IPS DF 4.7 (cell line): ENCODE measurements around the gene COX10.
"Not testable (repeated sequence)": the region's sequence is repeated elsewhere in the genome, so short reads cannot be mapped to it uniquely, and the experiment has no call there.

Experiments
- DNase-seq: peaks from one replicate; pipeline ENCODE4 v3.0.0-alpha.2; 2013; ENCODE audit warnings: low spot score; ENCODE audit errors: extremely low read depth

COX10 gene

DNA sequence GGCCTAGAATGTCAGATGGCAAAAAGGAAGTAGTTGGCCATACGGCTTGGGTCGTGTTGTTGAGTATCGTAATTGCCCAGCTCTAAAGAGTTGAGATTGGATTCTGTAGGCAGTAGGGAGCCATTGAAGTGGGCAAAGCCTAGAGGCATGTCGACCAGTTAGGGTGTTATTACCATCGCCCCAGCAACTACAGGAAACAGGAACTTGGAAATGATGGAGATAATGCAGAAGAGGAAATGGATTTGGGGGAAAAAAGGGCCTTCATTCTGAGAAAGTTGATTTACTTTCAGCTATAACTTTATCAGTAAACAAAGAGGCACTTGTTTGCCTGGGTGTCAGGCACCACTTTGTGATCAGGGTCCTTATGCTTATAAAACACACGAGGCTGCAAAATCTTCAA lies 52.6 kb downstream of the COX10 start:
- no peak for DNase-seq

DNA sequence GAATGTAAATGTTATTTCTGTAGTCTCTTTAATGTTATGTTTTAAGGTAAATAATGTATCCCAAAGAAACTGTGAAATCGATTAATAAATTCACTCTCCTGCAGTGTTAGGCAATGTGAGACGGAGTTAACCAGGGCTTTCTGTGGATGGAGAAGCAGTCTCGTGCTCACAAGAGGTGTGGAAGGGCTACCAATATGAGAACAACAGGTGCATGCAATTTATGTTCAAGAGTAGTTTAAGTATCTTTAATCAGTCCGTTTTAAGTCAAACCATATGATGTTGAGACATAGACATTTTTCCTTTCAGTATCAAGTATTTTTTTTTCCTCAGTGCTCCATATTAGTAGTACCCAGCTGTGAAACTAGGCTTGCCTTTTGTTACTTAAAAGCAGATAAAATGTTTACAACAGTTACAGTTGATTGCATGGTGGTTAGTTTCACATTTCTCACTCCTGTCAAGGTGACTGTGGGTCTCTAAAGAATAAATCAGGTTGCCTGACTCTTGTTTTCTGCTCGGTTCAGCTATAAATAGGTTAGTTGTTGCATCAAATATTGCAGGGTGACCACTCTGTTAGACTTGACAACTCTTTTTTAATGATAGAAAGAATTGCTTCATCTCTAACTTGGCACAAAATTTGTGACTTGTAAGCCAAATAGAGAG lies 54.4 kb downstream of the COX10 start:
- no peak for DNase-seq

DNA sequence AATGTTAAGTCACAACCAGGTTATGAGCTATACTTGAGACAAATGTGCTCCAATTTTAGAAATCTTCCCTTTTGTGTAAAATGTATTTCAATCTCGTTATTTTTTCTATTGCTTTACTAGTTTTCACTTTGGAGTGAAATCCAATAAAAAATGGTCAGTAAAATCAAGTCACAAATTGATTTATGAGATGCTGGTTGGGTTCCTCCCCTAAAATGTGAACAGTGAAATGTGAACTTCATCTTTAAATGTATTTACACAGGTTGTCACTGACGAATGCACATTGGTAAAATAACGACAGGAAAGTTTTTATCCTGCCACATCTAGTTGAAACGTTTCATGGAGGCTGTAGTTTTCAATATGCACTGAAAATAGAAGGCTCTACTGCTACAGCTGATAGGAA lies 55.5 kb downstream of the COX10 start:
- no peak for DNase-seq

DNA sequence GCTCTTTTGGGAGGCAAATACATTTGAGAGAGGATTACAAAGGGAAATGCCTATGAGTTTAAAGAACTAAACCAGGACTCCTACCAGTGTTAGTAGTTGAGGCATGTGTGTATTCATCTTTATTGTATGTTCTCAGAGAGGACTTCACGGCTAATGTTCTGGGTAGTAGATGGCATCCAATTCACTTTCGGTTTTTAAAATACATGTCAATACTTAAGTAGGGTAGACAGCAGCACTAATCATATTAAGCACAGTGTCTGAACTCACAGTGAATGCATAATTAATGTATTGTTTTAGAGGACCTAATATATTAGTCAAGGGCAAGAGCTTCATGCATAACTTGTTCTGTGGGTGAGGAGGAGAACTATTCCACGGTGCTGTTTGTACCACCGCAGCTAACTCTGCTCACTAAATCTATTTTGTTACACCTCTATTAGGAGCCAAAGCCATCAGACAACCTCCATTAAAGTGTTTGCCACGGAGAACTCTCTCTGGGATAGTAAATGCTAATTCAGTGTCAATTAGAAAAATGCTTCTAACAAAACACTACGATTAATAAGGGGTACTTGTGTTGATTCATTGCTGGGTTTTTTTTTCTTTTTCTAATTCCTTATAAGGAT lies 56.3 kb downstream of the COX10 start:
- DNase-seq, result no peak

DNA sequence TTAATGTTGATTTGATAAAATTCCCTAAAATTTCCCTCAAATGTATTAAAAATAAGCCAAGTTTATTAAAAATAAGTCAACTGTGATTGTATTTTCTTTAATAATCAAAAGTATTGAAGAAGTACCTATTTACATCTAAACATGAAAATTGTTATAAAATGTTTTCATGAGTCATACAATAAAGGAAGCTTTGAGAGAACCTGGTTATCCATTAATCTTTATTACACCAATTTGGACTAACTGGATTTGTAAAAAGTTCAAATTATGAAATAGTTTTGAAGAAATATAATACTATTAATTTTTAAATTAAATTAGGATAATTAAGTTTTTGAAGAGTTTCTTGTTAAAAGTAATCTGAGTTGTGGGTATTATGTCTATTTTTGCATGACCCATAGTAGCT lies 63.8 kb downstream of the COX10 start:
- no peak for DNase-seq

DNA sequence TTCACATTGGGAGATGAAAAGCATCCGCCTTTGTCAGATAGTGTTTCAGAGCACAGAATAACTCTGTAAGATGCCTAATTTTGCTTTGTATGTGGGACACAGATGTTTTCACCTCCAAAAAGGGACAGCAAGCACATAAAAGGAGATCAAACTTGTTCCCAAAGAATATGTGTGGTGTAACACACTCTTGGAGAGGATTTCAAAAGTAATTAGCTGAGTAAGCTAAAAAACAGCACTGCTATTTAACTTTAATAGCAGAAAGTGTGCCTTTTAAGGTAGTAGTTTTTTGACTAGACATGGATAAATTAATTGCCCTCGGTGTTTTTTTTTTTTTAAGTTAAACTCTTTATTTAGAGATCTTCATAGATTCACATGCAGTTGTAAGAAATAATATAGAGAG lies 65.2 kb downstream of the COX10 start:
- DNase-seq, result no peak

DNA sequence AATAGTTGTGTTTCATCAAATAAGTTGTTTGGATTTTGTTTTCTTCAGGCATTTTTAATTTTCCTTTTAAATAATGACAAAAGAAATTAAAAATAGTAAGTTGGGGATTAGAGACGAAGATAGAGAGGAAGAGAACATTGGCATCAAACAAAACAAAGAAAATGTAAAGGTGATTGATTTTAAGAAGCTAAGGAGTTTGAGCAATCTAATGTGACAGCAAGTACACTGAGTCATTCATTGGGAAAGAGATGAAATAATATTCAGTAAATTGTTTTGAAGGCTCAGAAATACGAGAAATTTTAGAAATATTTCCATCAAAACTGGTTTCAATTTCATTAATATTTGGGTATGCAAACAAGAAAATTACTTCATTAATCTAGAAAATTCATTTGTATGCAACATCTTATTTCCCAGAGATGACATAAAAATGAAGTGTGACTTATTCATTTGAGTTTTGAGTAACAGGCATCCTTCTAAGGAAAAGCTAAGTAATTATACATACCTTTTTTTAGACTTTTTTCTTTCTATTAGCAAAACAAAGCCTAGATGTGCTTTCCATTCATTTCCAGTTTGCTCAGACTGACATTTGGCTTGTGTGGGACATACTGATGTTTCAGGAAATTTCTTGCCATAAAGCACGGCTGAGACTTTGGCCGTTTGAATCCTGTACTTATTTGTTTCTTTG lies 66.7 kb downstream of the COX10 start:
- DNase-seq, result no peak

DNA sequence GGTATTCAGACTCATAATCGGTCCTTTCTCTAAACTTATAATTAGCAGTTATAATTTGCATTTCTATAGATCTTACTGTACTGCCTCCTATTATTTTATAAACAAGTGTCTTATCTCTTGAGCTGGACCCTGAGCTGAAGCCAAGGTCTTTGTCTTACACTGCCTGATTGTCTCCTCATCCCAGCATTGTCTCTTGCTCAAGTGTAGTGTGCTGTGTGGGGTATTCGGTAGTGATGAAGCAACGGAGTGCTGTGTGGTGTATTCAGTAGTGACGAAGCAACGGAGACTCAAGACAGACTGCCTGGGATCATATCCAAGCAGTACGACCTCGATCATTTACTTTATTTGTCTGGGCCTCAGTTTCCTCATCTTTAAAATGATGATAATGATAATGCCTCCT lies 69.3 kb downstream of the COX10 start:
- DNase-seq, result no peak

DNA sequence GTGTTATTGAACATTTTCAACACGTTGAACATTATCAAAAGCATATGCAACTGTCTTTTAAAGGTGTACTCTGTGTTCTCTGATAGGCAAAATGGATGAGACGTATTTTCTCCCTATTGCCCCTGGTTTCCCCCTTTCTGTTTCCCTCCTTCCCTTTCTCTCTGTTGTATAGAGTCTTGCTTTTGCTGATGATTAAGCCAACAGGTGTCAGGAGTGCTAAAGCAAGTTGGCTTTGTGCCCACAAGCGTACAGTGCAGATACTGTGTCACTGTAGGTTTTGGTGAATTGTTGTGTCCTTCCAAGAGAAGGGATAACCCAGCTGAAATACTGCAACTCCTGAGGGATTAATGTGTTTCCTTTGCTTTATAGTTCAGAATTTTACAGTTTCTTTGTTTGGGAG lies 74.4 kb downstream of the COX10 start:
- no peak for DNase-seq

DNA sequence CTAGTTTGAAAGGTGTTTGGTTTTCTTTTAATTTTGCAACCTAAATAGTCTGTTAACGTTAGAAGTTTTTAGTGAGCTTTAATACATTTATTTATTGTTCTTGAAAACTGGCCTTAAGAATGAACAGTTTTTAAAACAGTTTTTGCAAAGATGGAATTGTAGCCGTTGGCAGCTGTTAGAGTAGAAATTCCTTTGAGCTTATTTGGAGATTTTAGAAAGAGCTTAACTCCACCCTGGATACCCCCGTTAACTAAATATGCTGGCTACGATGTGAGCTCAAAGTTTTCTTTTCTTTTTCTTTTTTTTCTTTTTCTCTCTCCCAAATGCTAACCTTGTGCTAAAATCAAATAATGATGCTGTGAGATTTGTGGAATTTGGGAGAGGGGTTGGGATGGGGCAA lies 75.2 kb downstream of the COX10 start:
- no peak for DNase-seq

DNA sequence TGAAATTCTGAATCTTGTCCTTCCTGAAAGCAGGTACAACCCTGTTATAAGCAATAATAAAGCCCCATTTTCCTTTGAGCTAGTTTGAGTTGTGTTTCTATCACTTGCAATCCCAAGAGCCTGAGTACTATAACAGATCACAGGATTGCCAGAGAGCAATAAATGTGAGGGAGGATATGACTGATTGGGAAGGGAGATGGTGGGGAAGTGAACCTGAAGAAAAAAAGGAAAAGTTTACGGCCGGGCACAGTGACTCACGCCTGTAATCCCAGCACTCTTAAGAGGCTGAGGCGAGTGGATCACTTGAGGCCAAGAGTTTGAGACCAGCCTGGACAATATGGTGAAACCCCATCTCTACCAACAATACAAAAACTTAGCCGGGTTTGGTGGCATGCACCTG lies 80.4 kb downstream of the COX10 start:
- no peak for DNase-seq

DNA sequence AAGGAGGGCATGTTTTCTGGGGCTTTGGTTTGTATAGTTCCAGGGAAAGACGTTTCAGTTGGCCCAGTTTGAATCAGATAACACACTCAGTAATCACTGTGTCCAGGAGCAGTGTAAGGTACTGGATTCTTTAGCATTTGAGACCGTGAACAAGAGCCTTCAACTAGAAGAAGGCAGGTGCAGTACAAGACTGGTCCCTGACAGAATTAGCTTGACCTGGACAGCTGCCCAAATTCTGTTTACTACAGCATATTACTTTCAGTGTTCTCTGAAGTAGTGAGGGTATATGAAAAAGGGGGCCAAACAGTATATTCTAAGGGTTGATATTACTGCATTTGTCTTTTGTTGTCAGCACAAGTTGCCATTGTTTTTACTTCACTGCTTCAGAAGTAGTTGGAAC lies 81.3 kb downstream of the COX10 start:
- DNase-seq, result no peak

DNA sequence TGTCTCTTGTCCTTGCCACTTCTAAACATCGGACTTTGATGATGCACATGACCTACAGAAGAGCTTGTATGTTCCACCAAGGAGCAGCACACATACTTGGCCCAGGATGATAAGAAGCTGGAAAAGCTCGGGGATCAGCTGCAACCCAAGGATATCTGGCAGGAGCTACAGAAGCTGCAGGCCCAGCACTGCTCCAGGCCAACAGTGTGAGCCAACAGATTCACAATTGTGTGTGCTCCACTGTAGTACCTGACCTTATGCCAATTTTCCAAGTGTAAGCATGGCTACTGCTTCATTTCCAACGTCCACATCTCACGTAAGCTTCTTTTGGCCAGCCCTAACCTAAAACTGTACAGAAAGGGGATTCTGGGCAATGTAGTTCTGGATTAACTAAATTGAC lies 83.4 kb downstream of the COX10 start:
- DNase-seq, result no peak

DNA sequence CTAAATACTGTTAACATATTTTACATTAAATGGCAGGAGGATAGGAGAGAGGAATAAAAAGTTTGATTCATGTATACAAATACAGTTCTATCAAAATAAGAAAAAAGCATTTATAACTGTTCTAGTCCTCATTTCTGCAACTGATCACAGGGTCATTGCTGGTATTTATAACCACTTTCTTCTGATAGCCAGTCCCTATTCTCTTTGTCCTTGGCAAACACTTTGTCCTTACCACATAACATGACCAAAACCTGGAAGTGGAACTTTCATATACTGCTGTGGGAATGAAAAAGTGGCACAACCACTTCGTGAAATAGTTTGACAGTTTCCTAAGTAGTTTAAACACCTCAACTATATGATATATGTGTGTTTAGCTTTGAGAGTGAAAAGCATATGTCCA lies 84.1 kb downstream of the COX10 start:
- no peak for DNase-seq

DNA sequence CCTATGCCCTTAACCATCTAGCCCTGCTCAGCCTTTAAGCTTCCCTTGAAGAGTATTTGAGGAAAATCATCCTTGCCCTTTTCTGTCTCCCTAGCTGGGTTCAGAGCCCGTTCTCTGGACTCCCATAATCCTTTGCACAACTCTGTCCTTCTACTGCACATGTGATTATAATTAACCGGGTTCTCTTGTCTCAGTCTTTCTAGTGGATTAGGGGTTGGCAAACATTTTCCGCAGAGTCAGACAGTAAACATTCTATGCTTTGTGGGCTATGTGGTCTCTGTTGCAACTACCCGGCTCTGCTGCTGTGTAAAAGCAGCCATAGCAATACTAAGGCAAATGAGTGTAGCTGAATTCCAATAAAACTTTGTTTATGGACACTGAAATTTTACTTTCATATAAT lies 87.4 kb downstream of the COX10 start:
- no peak for DNase-seq

DNA sequence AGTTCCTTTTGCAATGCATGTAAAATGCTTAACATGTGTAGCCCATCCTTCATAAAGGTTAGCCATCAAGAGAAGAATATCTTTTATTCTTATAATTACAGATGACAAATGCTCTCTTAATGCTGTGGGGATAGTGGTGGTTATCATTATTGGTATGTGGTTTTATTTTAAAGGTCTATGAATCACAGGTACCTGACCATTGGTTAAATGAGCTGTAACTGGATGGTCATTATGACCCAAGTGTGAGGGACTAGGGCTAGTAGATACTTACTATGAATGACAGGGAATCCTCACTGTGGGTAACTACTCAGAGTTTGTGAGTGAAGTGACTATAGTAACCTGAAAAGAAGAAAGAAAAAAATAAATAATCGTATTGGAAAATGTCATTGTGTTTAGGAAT lies 88.5 kb downstream of the COX10 start:
- no peak for DNase-seq

DNA sequence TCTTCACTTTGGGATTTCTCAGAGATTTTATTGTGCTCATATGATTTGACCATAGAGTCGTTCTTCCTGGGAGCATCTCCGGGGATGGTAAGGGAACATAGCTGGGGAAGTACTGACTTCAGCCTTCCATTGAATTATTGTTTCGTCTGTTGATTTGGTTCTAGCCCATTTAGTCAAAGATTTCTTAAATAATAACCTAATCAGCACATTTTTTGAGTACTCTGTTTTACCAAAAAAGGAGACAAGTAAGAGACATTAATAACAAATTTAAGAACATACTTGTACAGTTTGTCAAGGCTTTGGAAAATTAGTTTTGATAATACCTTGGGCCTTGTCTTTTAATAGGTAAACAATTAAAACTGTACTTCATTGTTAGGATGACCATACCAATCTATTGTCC lies 89.4 kb downstream of the COX10 start:
- no peak for DNase-seq

DNA sequence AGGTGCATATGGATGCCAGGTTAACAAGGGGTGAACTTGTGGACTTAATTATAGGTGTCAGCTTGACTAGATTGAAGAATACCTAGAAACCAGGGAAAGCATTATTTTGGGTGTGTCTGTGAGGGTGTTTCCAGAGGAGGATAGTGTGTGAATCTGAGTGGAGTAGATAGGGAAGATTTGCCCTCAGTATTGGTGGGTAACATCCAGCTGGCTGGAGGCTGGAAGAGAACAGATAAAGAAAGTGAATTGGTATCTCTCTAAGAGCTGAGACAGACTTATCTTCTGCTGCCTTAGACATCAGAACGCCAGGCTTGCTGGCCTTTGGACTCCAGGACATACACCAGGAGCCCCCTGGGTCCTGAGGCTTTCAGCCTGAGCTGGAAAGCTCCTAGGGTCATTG lies 92.1 kb downstream of the COX10 start:
- DNase-seq, result no peak

DNA sequence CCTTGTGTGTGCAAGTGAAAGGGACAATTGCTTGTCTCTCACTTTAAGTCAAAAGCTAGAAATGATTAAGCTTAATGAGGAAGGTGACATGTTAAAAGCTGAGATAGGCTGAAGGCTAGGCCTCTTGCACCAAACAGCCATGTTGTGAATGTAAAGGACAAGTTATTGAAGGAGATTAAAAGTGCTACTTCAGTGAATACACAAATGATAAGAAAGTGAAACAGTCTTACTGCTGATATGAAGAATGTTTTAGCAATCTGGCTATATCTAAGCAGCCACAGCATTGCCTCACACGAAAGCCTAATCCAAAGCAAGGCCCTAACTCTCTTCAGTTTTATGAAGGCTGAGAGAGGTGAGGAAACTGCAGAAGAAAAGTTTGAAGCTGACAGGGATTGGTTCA lies 96.3 kb downstream of the COX10 start:
- no peak for DNase-seq

DNA sequence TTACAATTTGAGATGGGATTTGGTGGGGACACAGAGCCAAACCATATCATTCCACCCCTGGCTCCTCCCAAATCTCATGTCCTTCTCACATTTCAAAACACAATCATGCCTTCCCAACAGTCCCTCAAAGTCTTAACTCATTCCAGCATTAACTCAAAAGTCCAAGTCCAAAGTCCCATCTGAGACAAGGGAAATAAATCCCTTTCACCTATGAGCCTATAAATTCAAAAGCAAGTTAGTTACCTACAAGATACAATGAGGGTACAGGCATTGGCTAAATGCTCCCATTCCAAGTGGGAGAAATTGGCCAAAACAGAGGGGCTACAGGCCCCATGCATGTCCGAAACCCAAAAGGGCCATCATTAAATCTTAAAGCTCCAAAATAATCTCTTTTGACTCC lies 98.5 kb downstream of the COX10 start:
- DNase-seq, result not testable (repeated sequence)

DNA sequence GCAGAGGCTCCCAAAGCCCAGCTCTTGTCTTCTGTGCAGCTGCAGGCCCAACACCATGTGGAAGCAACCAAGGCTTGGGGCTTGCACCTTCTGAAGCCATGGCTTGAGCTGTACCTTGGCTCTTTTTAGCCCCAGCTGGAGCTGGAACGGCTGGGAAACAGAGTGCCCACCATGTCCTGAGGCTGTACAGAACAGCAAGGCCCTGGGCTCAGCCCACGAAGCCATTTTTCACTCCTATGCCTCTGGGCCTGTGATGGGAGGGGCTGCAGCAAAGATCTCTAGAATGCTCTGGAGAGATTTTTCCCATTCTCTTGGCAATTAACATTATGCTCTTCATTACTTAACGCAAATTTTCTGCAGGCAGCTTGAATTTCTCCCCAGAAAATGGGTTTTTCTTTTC lies 99.3 kb downstream of the COX10 start:
- DNase-seq, result no peak

DNA sequence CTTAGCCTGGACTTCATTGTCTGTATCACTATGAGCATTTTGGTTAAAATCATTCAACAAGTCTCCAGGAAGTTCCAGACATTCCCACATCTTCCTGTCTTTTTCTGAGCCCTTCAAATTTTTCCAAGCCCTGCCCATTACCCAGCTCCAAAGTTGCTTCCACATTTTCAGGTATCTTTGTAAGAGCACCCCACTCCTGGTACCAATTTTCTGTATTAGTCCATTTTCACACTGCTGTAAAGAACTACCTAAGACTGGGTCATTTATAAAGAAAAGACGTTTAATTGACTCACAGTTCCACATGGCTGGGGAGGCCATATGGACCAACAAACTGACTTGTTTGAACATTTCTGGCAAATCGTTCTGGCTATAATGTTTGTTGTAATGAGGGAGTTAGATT lies 100.0 kb downstream of the COX10 start:
- DNase-seq, result no peak

DNA sequence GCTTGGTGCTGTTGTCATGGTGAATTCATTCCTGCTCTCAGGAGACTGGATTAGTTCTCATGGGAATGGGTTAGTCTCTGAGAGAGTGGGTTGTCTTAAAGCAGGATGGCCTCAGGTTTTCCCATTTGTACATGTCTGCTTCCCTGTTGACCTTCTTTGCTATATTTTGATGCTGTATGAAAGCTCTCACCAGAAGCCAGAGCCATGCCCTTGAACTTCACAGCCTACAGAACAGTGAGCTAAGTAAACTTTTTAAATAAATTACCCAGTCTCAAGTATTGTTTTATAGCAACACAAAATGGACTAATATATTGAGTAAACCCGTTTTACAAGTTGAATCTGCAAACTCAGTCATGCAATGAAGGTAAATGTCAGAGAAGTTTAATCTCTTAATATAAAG lies 100.6 kb downstream of the COX10 start:
- no peak for DNase-seq
